ENCODE results near the gene HMGA1.

GRCh38 chr6:34200340-34200971, 36.2 kb upstream of the HMGA1 start:
- TF ChIP-seq CTCF (conservative IDR thresholded peaks at IDR 0.05), result no peak
- no peak for TF ChIP-seq ZFX (IDR thresholded peaks at IDR 0.05)

Data from C4-2B (cell line).